SK-MEL-5 (cell line): Measurements from ENCODE around the gene KCNIP3. TPM values are rescaled to one million over a fixed set of nuclear protein-coding genes. Genes with fewer than 3 reads are reported as not detected.
"Not testable (repeated sequence)": the region's sequence is repeated elsewhere in the genome, so short reads cannot be mapped to it uniquely, and the experiment has no call there.

ENCODE experiments used
- DNase-seq: peaks from one replicate; pipeline ENCODE4 v3.0.0-alpha.2; 2016; ENCODE audit warnings: low read depth, low spot score
- in situ Hi-C: cut with HindIII; loops from 2 replicates; pipeline ENCODE4 v1.10.0; 2016; ENCODE audit warnings: low sequenced_read_pairs, high pct_unique_total_duplicates, low pct_unique_long_range_greater_than_20kb
- total RNA-seq: library from RNA; depleted of rRNA; stranded (reverse); fragments of >200 nt; shearing (Covaris generic); gene quantifications from 2 replicates; pipeline ENCODE4 v1.2.3, GENCODE V29; 2014

The KCNIP3 gene
- total RNA-seq, 1 experiment from 2014 or later, result 18.1 TPM

DNA sequence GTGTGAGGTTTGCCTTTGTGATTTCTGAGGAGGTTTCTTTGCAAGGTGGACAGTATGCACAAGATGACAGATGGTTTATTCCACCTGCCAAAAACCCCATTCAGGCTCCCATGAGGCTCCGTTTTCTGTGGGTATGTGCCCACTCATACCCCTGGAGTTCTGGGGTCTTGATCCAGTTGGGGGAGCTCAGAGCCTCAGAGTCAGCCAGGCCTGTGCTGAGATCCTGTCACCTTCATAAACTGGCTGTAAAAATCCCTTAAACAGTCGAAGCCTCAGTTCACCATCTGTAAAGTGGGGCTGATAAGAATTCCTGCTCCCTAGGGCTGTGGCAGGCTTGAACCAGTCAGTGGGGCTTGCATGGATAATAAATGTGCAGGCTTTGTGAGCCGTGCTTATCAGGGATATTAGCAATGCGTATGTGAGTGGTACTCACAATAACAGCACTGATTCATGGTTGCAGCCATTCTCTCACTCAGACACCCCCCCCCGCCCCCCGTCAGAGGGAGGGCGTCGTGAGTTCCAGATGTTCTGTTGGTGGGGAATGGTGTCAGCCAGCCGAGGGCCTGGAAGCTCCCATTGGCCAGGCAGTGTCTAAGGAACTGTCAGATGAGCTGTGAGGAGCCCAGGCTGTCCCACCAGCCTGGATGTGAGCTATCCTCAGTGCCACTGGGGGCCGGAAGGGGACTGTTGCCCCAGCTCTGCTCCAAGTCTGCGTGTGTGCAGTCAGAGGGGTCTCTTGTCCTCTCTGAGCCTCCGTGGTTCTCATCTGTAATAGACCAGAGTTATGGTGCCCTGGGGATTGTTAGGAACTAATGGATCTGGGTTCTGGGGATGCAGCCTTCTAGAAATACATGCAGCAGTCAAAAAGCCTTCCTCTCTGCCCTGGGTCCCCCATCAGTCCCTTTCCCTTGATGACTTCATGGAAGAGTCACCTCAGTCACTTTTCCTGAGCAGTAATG, 51.7 kb downstream of the KCNIP3 start:
- DNase-seq, result no peak
- in situ Hi-C loops, result no loop called here

DNA sequence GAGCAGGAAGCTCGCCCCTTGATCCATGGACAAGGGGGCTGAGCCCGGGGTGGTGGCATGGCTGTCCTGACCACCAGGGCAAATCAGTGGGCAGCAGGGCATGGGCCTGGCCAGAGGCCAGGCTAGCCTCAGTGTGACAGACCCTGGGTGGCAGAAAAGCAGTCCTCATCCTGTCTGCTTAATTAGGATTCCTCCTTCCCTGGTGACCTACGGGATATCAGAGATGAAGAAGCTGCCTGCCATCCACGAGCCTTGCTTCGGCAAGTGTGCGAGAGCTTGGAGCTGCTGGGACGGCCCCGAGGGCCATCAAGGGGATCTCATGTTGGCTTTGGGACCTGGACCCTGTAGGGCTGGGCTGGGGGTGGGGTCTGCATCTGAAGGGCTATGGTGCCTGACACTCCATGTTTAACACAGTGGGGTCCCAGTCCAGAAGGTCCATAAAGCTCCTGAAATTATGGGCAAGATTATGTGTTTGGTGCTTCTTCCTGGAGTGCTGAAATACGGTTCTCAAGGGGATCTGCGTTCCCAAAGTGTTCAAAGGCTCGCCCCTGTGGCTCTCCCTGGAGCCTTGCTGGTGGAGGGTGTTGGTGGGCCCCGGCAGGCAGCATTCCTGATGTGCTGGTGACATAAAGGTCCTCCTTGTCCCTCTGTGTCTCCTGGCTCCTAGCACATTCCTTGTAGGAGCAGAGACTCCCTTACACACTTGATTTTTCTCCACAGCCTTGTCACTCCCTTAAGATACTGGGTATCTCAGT, 52.6 kb downstream of the KCNIP3 start:
- no peak for DNase-seq
- in situ Hi-C loops, result no loop called here

DNA sequence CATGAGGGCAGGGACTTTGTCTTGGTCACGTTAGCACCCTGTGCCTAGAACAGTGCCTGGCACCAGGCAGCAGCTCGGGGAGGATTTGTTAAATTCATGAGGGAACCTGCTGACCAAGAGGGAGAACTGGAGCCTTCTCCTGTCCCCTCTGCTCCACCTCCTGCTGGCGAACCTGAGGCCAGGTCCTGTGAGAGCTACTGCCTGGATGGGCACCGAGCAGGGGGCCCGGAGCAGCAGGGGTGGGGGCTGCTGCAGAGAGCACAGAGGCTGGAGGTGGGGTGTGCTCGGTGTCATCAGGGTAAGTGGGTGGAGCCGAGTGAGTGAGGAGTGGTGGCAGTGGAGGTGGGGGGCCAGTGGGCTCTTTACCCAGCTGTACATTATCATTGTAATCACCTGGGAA, 53.2 kb downstream of the KCNIP3 start:
- in situ Hi-C loops, result no loop called here
- no peak for DNase-seq

DNA sequence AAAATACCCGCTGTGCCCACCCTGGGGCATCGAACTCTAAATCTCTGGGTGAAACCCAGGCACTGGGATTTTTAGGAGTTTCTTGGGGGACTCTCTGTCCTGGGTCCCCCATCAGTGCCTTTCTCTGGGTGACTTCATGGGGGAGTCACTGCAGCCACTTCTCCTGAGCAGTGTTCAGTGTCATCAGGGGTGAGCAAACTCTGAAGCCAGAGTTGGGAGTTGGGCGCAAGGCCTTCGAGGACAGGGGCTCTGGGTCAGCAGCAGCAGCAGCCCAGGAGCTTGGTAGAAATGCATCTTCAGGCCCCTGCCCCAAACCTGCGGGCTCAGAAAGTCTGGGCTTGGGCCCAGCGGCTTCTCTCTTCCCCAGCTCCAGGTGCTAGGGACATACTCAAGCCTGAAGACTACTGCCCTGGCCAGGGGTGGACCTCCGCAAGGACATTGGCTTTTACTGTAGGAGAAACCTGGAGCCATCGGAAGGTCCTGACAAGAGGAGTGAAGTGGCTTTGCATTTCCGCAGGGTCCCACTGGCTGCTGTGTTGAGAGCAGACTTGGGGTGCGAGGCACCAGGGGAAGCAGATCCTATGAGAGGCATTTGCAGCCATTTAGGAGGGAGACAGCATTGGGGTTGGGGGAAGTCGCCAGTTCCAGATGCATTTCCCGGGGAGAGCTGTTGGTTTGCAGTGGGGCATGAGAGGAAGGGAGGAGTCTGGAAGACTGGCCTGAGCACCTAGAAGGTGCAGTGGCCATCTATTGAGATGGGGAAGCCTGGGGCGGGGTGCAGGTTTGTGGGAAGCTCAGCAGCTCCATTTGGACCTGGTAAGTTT, 53.8 kb downstream of the KCNIP3 start:
- no peak for DNase-seq
- in situ Hi-C loops, result no loop called here

DNA sequence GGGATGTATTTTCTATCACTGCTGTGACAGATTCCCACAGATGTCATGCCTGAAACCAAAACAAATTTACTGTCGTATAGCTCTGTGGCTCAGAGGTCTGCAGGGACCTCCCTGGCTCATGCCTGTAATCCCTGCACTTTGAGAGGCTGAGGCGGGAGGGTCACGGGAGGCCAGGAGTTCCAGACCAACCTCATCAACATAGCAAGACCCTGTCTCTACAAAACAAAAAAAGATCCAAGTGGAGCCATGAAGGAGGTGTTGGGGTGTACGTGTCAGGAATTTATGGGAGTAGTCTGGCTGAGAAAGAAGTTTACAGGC, 54.4 kb downstream of the KCNIP3 start:
- DNase-seq, result no peak
- in situ Hi-C loops, result no loop called here

DNA sequence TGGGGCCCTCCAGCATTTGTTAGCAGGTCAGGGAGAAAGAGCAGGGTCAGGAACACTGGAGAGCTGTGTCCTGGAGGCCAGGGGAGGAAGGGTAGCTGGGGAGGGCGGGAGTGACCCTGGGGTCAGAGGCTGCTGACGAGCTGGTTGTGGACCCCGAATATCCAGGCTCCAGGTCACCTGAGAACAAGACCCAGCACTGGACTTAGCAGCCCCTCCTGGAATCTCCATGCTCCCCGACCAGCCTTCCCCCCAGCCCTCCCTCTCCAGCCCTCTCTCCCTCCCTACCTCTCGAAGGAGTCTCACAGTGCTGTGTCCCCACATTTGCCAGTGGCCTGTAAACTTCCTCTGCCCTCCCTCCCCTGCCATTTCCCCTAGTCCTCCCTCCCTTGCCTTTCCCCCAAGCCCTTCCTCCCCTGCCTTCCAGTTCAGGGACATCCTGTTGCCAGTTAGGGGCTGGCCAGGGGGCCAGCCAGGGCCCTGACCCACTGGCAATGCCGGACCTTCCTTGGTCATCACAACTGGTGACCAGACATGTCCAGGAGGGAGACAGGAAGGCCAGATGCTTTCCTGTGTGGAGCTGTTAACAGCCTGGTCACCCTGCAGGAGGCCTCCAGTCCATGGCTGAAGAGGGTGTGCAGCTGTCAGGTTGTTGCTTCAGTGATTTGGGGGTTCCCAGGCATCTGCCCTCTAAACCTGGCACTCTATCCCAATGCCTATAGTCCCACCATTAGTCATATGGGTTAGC, 55.3 kb downstream of the KCNIP3 start:
- no peak for DNase-seq
- in situ Hi-C loops, result no loop called here

DNA sequence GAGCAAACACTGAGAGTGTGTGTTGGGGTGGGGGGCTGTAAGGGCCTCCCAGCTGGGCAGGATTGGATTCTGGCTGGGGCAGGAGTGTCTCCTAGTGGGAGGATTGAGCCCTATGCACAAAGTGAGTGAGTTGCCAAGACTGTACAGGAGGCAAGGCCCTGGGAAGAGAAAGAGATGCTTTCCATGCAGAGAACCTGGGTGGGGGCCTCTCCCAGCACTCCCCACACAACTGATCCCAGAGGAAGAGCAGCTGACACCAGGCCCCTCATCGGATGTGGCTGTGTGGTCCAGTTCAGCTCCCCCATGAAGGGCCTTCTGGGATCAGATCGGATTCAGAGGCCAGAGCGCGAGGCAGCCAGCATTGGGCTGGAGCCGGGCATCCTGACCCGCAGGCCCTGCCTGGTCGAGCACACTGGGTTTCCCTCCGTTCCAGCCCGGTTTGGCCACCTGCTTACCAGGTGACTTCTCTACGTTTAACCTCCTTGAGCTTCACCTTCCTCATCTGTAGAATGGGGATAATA, 56.0 kb downstream of the KCNIP3 start:
- in situ Hi-C loops, result no loop called here
- DNase-seq, result no peak

DNA sequence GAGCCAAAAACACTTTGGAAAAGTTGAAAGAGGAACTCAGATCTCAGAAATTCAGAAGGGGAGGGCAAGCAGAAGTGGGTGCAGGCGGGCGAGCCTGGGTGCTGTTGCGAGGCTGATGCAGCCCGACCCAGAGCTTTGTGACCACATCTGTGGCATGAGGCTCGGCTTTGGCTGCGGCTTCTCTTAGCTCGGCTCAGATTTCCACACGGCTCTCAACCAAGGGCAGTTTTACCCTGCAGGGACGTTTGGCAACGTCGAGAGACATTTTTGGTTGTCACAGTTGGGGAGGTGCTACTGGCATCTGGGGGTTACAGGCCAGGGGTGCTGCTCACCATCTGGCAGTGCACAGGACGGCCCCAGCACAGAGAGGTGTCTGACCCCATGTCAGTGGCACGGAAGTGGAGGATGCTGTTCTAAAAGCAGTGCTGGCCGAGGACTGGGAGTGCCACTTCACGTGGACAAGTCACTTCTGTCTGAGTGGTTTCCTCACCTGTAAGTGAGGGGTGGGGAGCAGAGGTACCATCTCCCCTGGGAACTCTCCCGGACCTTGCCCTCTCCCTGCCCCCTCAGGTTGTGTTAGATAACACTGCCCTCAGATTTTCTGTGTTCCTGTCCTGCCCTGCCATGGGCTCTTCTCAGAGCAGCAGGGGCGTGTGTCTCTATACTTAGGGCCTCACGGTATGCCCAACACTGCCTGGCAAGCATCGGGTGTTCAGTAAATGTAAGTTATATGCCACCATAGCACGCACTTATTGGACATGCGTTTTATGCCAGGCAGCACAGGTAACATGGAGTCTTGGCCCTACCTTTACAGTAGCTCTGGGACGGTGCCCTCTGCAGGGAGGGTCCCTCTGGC, 56.7 kb downstream of the KCNIP3 start:
- DNase-seq, result no peak
- in situ Hi-C loops, result no loop called here

DNA sequence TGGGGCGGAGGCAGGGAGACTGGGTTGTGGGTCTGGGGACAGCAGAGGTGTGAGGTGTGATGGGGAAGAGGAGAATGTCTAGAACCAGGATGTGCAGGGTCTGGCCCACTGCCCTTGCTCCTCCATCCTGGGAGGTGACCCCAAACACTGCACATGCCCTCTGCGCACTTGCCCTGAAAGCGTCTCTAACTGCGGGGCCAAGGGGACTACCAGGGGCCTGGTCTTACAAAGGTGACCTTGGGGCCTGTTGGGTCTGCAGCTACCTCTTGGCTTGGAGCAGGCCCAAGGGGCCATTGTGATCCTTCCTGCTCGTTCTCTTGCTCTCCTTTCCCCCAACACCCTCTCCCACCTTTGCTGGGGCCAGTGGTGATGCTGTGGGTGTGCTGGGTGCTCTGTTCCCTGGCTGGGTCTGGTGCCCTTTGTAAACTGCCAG, 57.3 kb downstream of the KCNIP3 start:
- DNase-seq, result no peak
- in situ Hi-C loops, result no loop called here

DNA sequence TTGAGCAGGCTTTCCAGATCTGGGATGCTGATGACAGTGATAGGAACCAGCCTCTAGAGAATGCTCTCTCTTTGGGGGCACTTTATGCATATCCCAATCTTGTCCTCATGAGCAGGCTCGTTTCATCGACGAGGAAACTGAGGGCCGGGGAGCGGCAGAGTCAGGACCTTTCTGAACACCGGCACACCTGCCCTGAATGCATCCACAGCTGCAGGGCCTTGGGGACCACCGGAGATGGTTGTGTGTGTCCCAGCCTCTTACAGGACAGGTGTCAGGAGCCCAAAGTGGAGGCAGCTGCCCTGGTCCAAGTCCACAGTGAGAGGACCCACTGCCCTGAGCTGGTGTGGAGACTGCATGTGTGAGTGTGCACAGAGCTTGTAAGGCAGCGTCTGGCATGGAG, 57.8 kb downstream of the KCNIP3 start:
- DNase-seq, result no peak
- in situ Hi-C loops, result no loop called here

DNA sequence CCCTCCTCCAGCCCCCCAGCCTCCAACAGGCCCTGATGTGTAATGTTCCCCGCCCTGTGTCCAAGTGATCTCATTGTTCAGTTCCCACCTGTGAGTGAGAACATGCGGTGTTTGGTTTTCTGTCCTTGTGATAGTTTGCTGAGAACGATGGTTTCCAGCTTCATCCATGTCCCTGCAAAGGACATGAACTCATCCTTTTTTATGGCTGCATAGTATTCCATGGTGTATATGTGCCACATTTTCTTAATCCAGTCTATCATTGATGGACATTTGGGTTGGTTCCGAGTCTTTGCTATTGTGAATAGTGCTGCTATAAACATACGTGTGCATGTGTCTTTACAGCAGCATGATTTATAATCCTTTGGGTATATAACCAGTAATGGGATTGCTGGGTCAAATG, 58.3 kb downstream of the KCNIP3 start:
- DNase-seq, in situ Hi-C loops: not testable (repeated sequence)

DNA sequence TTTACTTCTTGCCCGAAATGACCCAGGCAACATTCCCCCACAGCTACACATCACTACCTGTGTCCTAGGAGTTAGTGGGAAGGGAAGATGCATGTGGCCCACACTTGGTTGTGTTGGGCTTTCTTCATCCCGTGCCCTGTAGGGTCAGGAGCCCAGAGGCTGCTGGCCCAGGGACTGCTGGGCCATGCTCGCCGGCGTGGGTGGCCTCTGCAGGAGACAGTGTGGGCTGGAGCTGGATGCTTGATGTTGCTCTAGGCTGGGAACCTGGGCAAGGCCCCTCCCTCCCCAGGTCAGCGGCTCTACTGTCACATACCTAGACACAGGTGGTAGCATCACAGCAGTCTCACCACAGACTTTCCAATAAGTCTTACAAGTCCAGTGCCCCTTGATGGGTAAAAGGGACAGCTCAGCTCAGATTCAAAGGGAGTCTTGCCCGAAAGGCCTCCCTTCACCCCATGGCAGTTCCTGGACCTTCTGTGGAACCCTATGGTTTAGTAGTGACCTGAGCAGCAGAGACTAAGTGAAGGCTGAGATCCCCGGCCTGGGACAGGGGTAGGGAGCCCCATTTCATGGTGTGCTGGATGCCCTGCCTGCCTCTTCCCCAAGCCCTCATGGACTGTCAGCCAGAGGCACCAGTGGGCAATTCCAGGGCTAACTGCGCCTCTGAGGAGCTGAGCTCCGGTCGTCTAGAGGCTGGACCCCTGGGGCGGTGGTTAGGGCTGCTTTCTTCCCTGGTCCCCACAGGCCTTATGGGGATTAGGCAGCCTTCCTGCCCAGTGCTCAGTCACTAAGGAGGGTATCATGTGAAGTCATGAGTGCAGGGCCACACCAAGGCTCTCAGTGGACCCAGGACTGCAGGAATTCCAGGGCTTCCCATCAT, 59.9 kb downstream of the KCNIP3 start:
- DNase-seq, result no peak
- in situ Hi-C loops, result no loop called here

DNA sequence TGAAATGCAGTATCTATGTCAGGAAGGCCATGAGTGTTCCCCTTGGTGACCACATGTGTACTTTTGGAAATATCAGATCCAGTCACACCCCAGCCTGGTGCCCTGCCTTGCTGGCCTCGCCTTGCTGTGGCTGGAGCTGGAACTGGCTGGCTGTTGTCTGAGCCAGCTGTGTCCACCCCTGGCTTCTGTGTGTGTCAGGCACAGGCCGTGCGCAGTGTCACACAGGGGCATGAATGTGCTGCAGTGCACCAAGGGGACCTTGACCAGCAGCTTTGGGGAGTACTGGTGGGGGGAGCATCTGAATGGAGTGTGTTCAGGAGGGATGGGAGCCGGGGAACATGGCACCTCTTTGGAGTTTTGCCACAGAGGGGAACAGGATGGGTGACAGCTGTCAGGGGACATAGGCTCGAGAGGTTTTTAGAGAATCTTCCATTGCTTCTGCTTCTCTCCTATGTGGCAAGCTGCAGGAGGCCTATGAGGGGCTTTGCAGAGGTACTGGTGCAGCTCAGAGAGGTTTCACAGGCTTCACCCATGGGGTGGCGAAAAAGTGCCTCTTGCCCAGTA, 60.7 kb downstream of the KCNIP3 start:
- in situ Hi-C loops, result no loop called here
- DNase-seq, result no peak

DNA sequence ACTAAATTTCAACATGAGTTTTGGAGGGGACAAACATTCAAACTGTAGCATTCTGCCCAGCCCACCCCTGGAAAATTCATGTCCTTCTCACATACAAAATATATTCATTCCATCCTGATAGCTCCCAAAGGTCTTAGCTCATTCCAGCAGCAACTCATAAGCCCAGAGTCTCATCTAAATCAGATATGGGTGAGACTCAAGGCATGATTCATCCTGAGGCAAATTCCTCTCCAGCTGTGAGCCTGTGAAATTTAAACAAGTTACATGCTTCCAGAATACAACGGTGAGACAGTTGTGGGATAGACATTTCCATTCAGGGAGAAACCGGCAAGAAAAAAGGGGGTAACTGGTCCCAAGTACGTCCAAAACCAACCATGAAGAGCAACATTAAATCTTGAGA, 61.9 kb downstream of the KCNIP3 start:
- DNase-seq, result no peak
- in situ Hi-C loops, result no loop called here

DNA sequence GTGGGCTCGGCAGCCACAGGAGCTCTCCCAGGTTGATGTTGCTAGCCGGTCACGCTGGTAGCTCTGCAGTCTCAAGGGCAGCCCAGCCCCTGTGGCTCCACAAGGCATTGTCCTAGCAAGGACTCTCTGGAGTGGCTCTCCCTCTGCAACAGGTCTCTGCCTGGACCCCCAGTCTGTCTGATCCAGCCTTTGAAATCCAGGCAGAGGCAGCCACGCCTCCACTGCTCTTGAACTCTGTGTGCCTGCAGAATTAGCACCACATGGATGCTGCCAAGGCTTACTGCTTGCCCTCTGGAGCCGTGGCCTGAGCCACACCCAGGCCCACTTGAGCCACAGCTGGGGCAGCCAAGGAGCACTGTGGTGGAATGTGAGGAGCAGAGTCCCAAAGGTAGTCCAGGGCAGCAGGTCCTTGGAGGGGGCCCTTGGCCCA, 62.4 kb downstream of the KCNIP3 start:
- in situ Hi-C loops, result no loop called here
- DNase-seq, result no peak
